ENCODE data around the gene FOXO6.

The FOXO6 gene

GRCh38 chr1:41411229-41411628, 50.0 kb downstream of the FOXO6 start:
- no peak for DNase-seq

GRCh38 chr1:41412748-41413147, 51.5 kb downstream of the FOXO6 start:
- no peak for DNase-seq

GRCh38 chr1:41413748-41414281, 52.6 kb downstream of the FOXO6 start:
- no peak for DNase-seq

- DNase-seq, result no peak
Measured at GRCh38 chr1:41414296-41414695, 53.1 kb downstream of the FOXO6 start.

GRCh38 chr1:41414716-41415306, 53.6 kb downstream of the FOXO6 start:
- DNase-seq, result no peak

GRCh38 chr1:41416081-41416480, 54.8 kb downstream of the FOXO6 start:
- DNase-seq, result no peak

- peak in 1 of 2 experiments; percentile 1 for DNase-seq
Measured at GRCh38 chr1:41416552-41417334, 55.5 kb downstream of the FOXO6 start.

GRCh38 chr1:41417335-41417682, 56.1 kb downstream of the FOXO6 start:
- DNase-seq, result no peak

GRCh38 chr1:41417746-41418145, 56.5 kb downstream of the FOXO6 start:
- no peak for DNase-seq

GRCh38 chr1:41418857-41419583, 57.8 kb downstream of the FOXO6 start:
- DNase-seq, result no peak

GRCh38 chr1:41419584-41420295, 58.5 kb downstream of the FOXO6 start:
- DNase-seq, result no peak

- no peak for DNase-seq
Measured at GRCh38 chr1:41420351-41420750, 59.1 kb downstream of the FOXO6 start.

- DNase-seq, result no peak
Measured at GRCh38 chr1:41420860-41421259, 59.6 kb downstream of the FOXO6 start.

- DNase-seq, result no peak
Measured at GRCh38 chr1:41422306-41422705, 61.1 kb downstream of the FOXO6 start.

- no peak for DNase-seq
Measured at GRCh38 chr1:41423511-41424191, 62.4 kb downstream of the FOXO6 start.

- DNase-seq, result no peak
Measured at GRCh38 chr1:41424581-41425118, 63.4 kb downstream of the FOXO6 start.

- no peak for DNase-seq
Measured at GRCh38 chr1:41425369-41425768, 64.1 kb downstream of the FOXO6 start.

GRCh38 chr1:41426201-41426890, 65.1 kb downstream of the FOXO6 start:
- DNase-seq, result no peak

GRCh38 chr1:41427122-41427913, 66.1 kb downstream of the FOXO6 start:
- no peak for DNase-seq

GRCh38 chr1:41427916-41428737, 66.9 kb downstream of the FOXO6 start:
- no peak for DNase-seq
